SU-DHL-6 (cell line): ENCODE measurements around the gene ADAM17.

Experiments
- H2AFZ ChIP-seq: fragments of 200-600 bp; sonication (generic); 2 replicates; pipeline ENCODE4 v1.6.1; 2014; ENCODE audit warnings: low read depth, mild to moderate bottlenecking, moderate library complexity, mixed read lengths, antibody characterized with exemption, low read length; ENCODE audit not compliant: severe bottlenecking
- H3F3A ChIP-seq: fragments of 200-600 bp; shearing (Covaris generic); 2 replicates; pipeline ENCODE4 v1.6.0; 2016; ENCODE audit warnings: antibody characterized with exemption, mild to moderate bottlenecking; ENCODE audit not compliant: insufficient read depth
- H3K27ac ChIP-seq: fragments of 200-600 bp; sonication (generic); 2 replicates; pipeline ENCODE4 v1.5.1; 2016; ENCODE audit warnings: low read depth, mild to moderate bottlenecking, low read length, moderate library complexity, mixed read lengths
- H3K27me3 ChIP-seq: fragments of 200-600 bp; sonication (generic), shearing (Covaris generic); 2 replicates; pipeline ENCODE4 v1.6.0; 2014; ENCODE audit warnings: mild to moderate bottlenecking, low read length
- H3K36me3 ChIP-seq: fragments of 200-600 bp; sonication (generic); 2 replicates; pipeline ENCODE4 v1.6.1; 2014; ENCODE audit warnings: mild to moderate bottlenecking, low read length, mixed read lengths
- H3K4me2 ChIP-seq: fragments of 300-600, 200-600 bp; shearing (Covaris generic), sonication (generic); 2 replicates; pipeline ENCODE4 v1.6.0; 2014; ENCODE audit warnings: low read length, low read depth, mild to moderate bottlenecking; ENCODE audit not compliant: poor library complexity, severe bottlenecking
- H3K4me3 ChIP-seq: fragments of 200-600 bp; sonication (generic); 2 replicates; pipeline ENCODE4 v1.5.1; 2014; ENCODE audit warnings: antibody characterized with exemption, low read length, mild to moderate bottlenecking, mixed read lengths; ENCODE audit not compliant: insufficient read depth, poor library complexity, severe bottlenecking
- H3K79me2 ChIP-seq: fragments of 200-600 bp; sonication (generic); 2 replicates; pipeline ENCODE4 v1.6.1; 2014; ENCODE audit warnings: mild to moderate bottlenecking, low read length, moderate library complexity; ENCODE audit not compliant: insufficient read depth
- H3K9ac ChIP-seq: fragments of 200-600 bp; sonication (generic); 2 replicates; pipeline ENCODE4 v1.7.0; 2014; ENCODE audit warnings: mild to moderate bottlenecking, low read length
- H3K9me2 ChIP-seq: fragments of 200-600 bp; sonication (generic); replicated peaks from 2 replicates; pipeline ENCODE4 v1.6.1; 2014; ENCODE audit warnings: low read length; ENCODE audit not compliant: insufficient read depth
- H3K9me3 ChIP-seq: fragments of 200-600 bp; sonication (generic); 2 replicates; pipeline ENCODE4 v1.6.1; 2014; ENCODE audit warnings: low read length, mixed read lengths; ENCODE audit not compliant: insufficient read depth
- H4K20me1 ChIP-seq: fragments of 200-600 bp; sonication (generic); 2 replicates; pipeline ENCODE4 v1.6.1; 2014; ENCODE audit warnings: low read depth, mild to moderate bottlenecking, antibody characterized with exemption, low read length, moderate library complexity, mixed read lengths
- EZH2phosphoT487 ChIP-seq: fragments of 200-600 bp; sonication (generic), shearing (Covaris generic); conservative IDR thresholded peaks from 2 replicates; pipeline ENCODE4 v1.6.1; 2018; ENCODE audit warnings: mild to moderate bottlenecking, antibody characterized with exemption, low read length, moderate library complexity, mixed read lengths
- TF ChIP-seq, protein P1 (sequence below): fragments of 200-600 bp; sonication (generic); IDR thresholded peaks from one replicate; pipeline ENCODE4 v1.5.1; 2017; ENCODE audit warnings: antibody characterized with exemption, mild to moderate bottlenecking, low read length, moderate library complexity; ENCODE audit not compliant: insufficient read depth, poor library complexity, severe bottlenecking

The ADAM17 gene

DNA sequence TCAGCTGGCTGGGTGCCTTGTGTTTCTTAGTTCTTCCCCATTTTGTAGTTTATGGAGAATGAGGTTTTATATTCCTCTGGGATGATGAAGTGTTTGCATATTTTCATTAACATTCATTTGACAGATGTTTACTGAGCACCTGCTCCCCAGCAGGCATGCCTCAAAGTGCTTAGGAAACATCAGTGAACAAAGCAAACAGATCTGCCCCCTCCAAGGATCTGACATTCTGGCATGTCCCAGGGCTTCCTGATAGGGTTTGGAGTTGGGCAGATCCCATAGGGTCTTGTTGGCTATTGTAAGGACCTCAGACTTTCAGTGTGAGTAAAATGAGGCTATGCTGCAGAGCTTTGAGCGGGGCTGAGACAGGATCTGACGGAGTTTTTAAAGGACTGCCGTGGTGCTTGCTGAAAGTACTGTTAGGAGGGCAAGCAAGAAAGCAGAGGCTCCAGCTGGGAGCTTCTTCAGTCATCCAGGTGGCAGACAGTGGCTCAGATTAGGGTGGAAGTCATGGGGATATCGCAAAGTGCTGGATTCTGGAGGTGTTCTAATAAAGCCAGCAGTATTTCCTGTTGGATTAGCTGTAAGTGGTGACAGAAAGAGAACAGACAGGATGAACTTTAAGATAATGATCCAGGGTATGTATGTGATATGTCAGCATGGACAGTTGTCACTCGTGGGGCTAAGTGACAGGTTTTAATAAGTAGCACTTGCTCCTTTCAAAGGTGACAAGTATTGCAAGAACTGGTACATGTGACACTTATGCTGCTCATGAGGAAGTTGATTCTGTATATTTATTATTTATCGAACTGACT, 92.5 kb downstream of the ADAM17 start:
- H3K79me2 ChIP-seq = no peaks in the 10 kb centered on the region
- H3K9me3 ChIP-seq = no peaks in the 10 kb centered on the region
- no peaks in the 10 kb centered on the region for H3K9me2 ChIP-seq
- H3K27me3 ChIP-seq = no peaks in the 10 kb centered on the region
- H3K4me3 ChIP-seq = no peak overlapping the region
- H3K9ac ChIP-seq = no peak overlapping the region
- H4K20me1 ChIP-seq = no peaks in the 10 kb centered on the region
- H2AFZ ChIP-seq = no peak overlapping the region
- TF ChIP-seq EZH2phosphoT487 = no peak
- TF ChIP-seq, protein P1, sequence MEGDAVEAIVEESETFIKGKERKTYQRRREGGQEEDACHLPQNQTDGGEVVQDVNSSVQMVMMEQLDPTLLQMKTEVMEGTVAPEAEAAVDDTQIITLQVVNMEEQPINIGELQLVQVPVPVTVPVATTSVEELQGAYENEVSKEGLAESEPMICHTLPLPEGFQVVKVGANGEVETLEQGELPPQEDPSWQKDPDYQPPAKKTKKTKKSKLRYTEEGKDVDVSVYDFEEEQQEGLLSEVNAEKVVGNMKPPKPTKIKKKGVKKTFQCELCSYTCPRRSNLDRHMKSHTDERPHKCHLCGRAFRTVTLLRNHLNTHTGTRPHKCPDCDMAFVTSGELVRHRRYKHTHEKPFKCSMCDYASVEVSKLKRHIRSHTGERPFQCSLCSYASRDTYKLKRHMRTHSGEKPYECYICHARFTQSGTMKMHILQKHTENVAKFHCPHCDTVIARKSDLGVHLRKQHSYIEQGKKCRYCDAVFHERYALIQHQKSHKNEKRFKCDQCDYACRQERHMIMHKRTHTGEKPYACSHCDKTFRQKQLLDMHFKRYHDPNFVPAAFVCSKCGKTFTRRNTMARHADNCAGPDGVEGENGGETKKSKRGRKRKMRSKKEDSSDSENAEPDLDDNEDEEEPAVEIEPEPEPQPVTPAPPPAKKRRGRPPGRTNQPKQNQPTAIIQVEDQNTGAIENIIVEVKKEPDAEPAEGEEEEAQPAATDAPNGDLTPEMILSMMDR = no peak
- H3K27ac ChIP-seq = no peak overlapping the region
- H3K36me3 ChIP-seq = peaks cover 3% of the 10 kb centered on the region; the same call in 1 of the 2 replicates
- 0 out of 2 replicates have a peak, but pooled peaks cover 5% of the 10 kb centered on the region for H3F3A ChIP-seq
- H3K4me2 ChIP-seq = no peak overlapping the region

DNA sequence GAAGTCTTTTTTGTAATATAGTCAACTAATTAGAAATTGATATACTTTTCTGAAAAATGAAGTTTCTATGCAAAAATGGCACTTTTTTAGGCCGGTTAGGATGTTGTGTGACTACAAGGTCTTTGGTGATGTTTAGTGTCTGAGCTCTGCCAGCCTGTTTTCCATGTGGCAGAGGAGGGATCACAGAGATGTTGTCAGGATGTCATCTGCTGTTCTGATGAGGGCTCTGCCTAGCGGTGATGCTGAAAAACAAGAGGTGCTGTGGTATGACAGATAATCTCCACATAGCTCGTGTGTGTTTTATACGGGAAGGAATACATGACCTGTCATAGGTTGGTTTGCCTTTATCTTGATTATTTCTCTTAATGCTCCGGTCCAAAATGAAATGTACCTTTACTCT, 93.3 kb downstream of the ADAM17 start:
- TF ChIP-seq, protein P1 = no peak
- TF ChIP-seq EZH2phosphoT487 = no peak
- H3K27ac ChIP-seq = no peak overlapping the region
- H3K4me3 ChIP-seq = no peak overlapping the region
- no peak overlapping the region for H3K4me2 ChIP-seq
- no peak overlapping the region for H3K9ac ChIP-seq
- H3K9me2 ChIP-seq = no peaks in the 10 kb centered on the region
- H4K20me1 ChIP-seq = no peaks in the 10 kb centered on the region
- no peak overlapping the region for H2AFZ ChIP-seq
- no peaks in the 10 kb centered on the region for H3K79me2 ChIP-seq
- H3K9me3 ChIP-seq = no peaks in the 10 kb centered on the region
- 0 out of 2 replicates have a peak, but pooled peaks cover 5% of the 10 kb centered on the region for H3F3A ChIP-seq
- H3K27me3 ChIP-seq = no peaks in the 10 kb centered on the region
- peaks cover 3% of the 10 kb centered on the region; the same call in 1 of the 2 replicates for H3K36me3 ChIP-seq

DNA sequence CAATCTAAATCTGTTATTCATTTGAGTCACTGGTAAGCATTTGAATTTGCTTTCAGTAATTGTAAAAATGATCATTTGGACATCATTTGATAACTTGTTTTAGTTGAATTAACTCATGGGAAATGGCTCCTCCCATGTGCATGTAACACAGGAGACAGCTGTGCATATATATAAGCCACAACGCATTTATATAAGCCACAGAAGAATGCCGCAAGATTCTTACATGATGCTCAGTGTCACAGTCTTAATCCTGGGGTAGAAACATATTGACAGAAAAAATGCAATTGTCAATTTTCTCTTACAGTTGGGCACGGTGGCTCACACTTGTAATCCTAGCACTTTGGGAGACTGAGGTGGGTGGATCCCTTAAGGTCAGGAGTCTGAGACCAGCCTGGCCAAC, 94.6 kb downstream of the ADAM17 start:
- no peaks in the 10 kb centered on the region for H3K9me2 ChIP-seq
- no peak overlapping the region for H3K4me2 ChIP-seq
- H3K9ac ChIP-seq = no peak overlapping the region
- H3K27me3 ChIP-seq = no peaks in the 10 kb centered on the region
- H3F3A ChIP-seq = 0 out of 2 replicates have a peak, but pooled peaks cover 5% of the 10 kb centered on the region
- no peaks in the 10 kb centered on the region for H3K79me2 ChIP-seq
- H3K27ac ChIP-seq = no peak overlapping the region
- H3K36me3 ChIP-seq = peaks cover 7% of the 10 kb centered on the region; the same call in 1 of the 2 replicates
- H3K4me3 ChIP-seq = no peak overlapping the region
- no peak for TF ChIP-seq EZH2phosphoT487
- H4K20me1 ChIP-seq = no peaks in the 10 kb centered on the region
- no peak overlapping the region for H2AFZ ChIP-seq
- no peaks in the 10 kb centered on the region for H3K9me3 ChIP-seq

DNA sequence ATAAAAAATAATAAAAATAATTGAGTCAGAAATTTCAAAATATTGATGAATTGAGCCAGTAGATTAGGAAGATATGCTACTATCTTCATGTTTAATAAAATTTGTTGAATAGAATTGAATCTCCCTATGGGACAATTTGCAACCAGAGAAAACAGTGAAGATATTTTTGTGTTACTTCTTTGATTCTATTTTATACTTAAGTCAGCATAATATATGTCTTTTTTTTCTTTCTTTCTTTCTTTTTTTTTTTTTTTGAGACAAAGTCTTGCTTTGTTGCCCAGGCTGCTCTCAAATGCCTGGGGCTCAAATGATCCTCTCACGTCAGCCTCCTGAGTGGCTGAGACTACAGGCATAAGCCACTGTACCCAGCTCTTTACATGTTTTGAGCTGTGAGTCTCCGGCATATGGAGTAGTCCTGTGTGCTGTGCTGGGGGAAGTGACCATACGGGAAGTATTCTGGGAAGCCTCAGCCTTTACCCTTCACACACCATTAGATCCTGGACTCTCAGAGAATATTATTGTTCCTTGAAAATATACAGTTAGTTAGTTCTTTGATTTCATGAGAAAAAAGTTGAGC, 95.1 kb downstream of the ADAM17 start:
- TF ChIP-seq, protein P1 = no peak
- no peak for TF ChIP-seq EZH2phosphoT487
- no peak overlapping the region for H3K27ac ChIP-seq
- no peaks in the 10 kb centered on the region for H3K9me3 ChIP-seq
- no peaks in the 10 kb centered on the region for H4K20me1 ChIP-seq
- H2AFZ ChIP-seq = no peak overlapping the region
- peaks cover 7% of the 10 kb centered on the region; the same call in 1 of the 2 replicates for H3K36me3 ChIP-seq
- 0 out of 2 replicates have a peak, but pooled peaks cover 5% of the 10 kb centered on the region for H3F3A ChIP-seq
- H3K27me3 ChIP-seq = no peaks in the 10 kb centered on the region
- no peak overlapping the region for H3K4me3 ChIP-seq
- H3K4me2 ChIP-seq = no peak overlapping the region
- H3K9me2 ChIP-seq = no peaks in the 10 kb centered on the region
- H3K9ac ChIP-seq = no peak overlapping the region
- no peaks in the 10 kb centered on the region for H3K79me2 ChIP-seq
